NCI-H146 treated with DMSO at 0.1 percent for 48 hours (cell line): Measurements from ENCODE around the gene HDAC8.

Source experiments
- DNase-seq: peaks from one replicate; lab custom pipeline; 2025; ENCODE audit not compliant: unreplicated experiment; lab: John Stamatoyannopoulos, UW

The HDAC8 gene

GRCh38 chrX:72299891-72300630 is 272.6 kb downstream of the HDAC8 start:
- no peak for DNase-seq

- no peak for DNase-seq
Observed at GRCh38 chrX:72297953-72298730, 274.5 kb downstream of the HDAC8 start.

- DNase-seq = no peak
Observed at GRCh38 chrX:72296991-72297390, 275.7 kb downstream of the HDAC8 start.

GRCh38 chrX:72295745-72296144 is 276.9 kb downstream of the HDAC8 start:
- DNase-seq = no peak

GRCh38 chrX:72294497-72294896 is 278.1 kb downstream of the HDAC8 start:
- no peak for DNase-seq

GRCh38 chrX:72282302-72282701 is 290.3 kb downstream of the HDAC8 start:
- no peak for DNase-seq

GRCh38 chrX:72280321-72280845 is 292.3 kb downstream of the HDAC8 start:
- DNase-seq = no peak
